SK-N-SH (cell line): Measurements from ENCODE around the gene SLC7A8. TPM values are rescaled to one million over a fixed set of nuclear protein-coding genes. Genes with fewer than 3 reads are reported as not detected.

Experiments used
- CTCF ChIA-PET: fragments of 300-600, 350-600 bp; formaldehyde crosslinking; extraction: SDS; loops from one replicate; lab custom pipeline; 2021; lab: Yijun Ruan, JAX
- POLR2A ChIA-PET: fragments of 350-600 bp; sonication (Branson Sonifier 250); formaldehyde crosslinking; extraction: SDS; loops from one replicate; lab custom pipeline; 2020; ENCODE audit warnings: antibody characterized with exemption, inconsistent platforms; lab: Yijun Ruan, JAX
- DNase-seq: peaks from one replicate; pipeline ENCODE4 v3.0.0; 2012
- H2AFZ ChIP-seq: fragments of 200-600 bp; sonication (generic); 2 replicates; pipeline ENCODE4 v1.8.1; 2016; ENCODE audit warnings: antibody characterized with exemption, mild to moderate bottlenecking, low read depth
- H3F3A ChIP-seq: fragments of 200-600 bp; sonication (generic); replicated peaks from 2 replicates; pipeline ENCODE3; 2016; ENCODE audit warnings: antibody characterized with exemption, mild to moderate bottlenecking; ENCODE audit not compliant: insufficient read depth
- H3K27ac ChIP-seq, 2 experiments: fragments of 200-500 bp in 1 of 2; fragments of 200-600 bp in 1 of 2; sonication (Bioruptor generic) in 1 of 2; sonication (generic), shearing (Covaris generic) in 1 of 2; 2 replicates each; pipeline versions ENCODE4 v1.5.1 to v1.6.1; 2014 to 2016; ENCODE audit warnings: low read depth in 2 of 2, inconsistent platforms in 1 of 2, low read length in 1 of 2, mild to moderate bottlenecking in 1 of 2, mixed read lengths in 1 of 2
- H3K27me3 ChIP-seq: fragments of 200-600 bp; sonication (generic), shearing (Covaris generic); 2 replicates; pipeline ENCODE4 v1.6.1; 2016; ENCODE audit warnings: mixed run types; ENCODE audit not compliant: insufficient read depth
- H3K36me3 ChIP-seq, 2 experiments: fragments of 200-500 bp in 1 of 2; fragments of 200-600 bp in 1 of 2; sonication (Bioruptor generic) in 1 of 2; sonication (generic) in 1 of 2; replicated peaks in 1 of 2; 2 replicates each; pipeline versions ENCODE3 to v1.5.1; 2014 to 2016; ENCODE audit warnings: low read length in 1 of 2, mild to moderate bottlenecking in 1 of 2; ENCODE audit not compliant: insufficient read depth in 2 of 2, control insufficient read depth in 1 of 2
- H3K4me1 ChIP-seq, 2 experiments: fragments of 200-500 bp in 1 of 2; fragments of 200-600 bp in 1 of 2; sonication (Bioruptor generic) in 1 of 2; sonication (generic), shearing (Covaris generic) in 1 of 2; 2 replicates each; pipeline versions ENCODE4 v1.5.1 to v1.6.1; 2014 to 2016; ENCODE audit warnings: low read depth in 1 of 2, low read length in 1 of 2, mixed run types in 1 of 2; ENCODE audit not compliant: insufficient read depth in 2 of 2, control insufficient read depth in 1 of 2
- H3K4me2 ChIP-seq: fragments of 200-600 bp; sonication (generic), shearing (Covaris generic); 2 replicates; pipeline ENCODE4 v1.6.1; 2017; ENCODE audit warnings: mixed run types
- H3K4me3 ChIP-seq, 2 experiments: fragments of 200-500 bp in 1 of 2; fragments of 200-600 bp in 1 of 2; sonication (Bioruptor generic) in 1 of 2; sonication (generic), shearing (Covaris generic) in 1 of 2; 2 replicates each; pipeline versions ENCODE4 v1.5.1 to v1.8.1; 2014 to 2016; ENCODE audit warnings: low read depth in 2 of 2, inconsistent platforms in 1 of 2, low read length in 1 of 2, mild to moderate bottlenecking in 1 of 2, mixed read lengths in 1 of 2, moderate library complexity in 1 of 2
- H3K79me2 ChIP-seq: fragments of 200-600 bp; sonication (generic); 2 replicates; pipeline ENCODE4 v1.8.1; 2017; ENCODE audit warnings: mild to moderate bottlenecking; ENCODE audit not compliant: insufficient read depth
- H3K9ac ChIP-seq: fragments of 200-600 bp; sonication (generic); 2 replicates; pipeline ENCODE4 v1.6.1; 2017; ENCODE audit warnings: mixed run types
- H3K9me2 ChIP-seq: fragments of 200-600 bp; sonication (generic); 2 replicates; pipeline ENCODE4 v1.6.1; 2017; ENCODE audit warnings: mixed run types
- H3K9me3 ChIP-seq: fragments of 200-600 bp; sonication (generic); 2 replicates; pipeline ENCODE4 v1.6.1; 2017; ENCODE audit warnings: mixed run types, mild to moderate bottlenecking, moderate library complexity
- H4K20me1 ChIP-seq: fragments of 200-600 bp; sonication (generic); 2 replicates; pipeline ENCODE4 v1.6.1; 2017; ENCODE audit warnings: mild to moderate bottlenecking, mixed run types; ENCODE audit not compliant: insufficient read depth
- ELF1 ChIP-seq: IDR thresholded peaks from 2 replicates; pipeline ENCODE4 v1.4.0; 2012
- FOSL2 ChIP-seq: IDR thresholded peaks from 2 replicates; pipeline ENCODE4 v1.4.0; 2012; ENCODE audit warnings: low read depth, mild to moderate bottlenecking, moderate library complexity, borderline replicate concordance
- GABPA ChIP-seq: IDR thresholded peaks from 2 replicates; pipeline ENCODE4 v1.4.0; 2012; ENCODE audit warnings: low read depth, mild to moderate bottlenecking
- GATA2 ChIP-seq: sonication (generic); formaldehyde crosslinking; IDR thresholded peaks from 2 replicates; pipeline ENCODE4 v1.5.0; 2020; ENCODE audit warnings: mild to moderate bottlenecking, missing genetic modification reagents
- MEF2A ChIP-seq: IDR thresholded peaks from 2 replicates; pipeline ENCODE4 v1.4.0; 2012; ENCODE audit warnings: low read depth, borderline replicate concordance
- NFIC ChIP-seq: IDR thresholded peaks from 2 replicates; pipeline ENCODE4 v1.4.0; 2012; ENCODE audit warnings: borderline replicate concordance
- POLR2AphosphoS5 ChIP-seq: IDR thresholded peaks from 2 replicates; pipeline ENCODE4 v1.6.1; 2012; ENCODE audit warnings: low read depth, low read length
- RAD21 ChIP-seq: IDR thresholded peaks from 2 replicates; pipeline ENCODE4 v1.6.1; 2012; ENCODE audit warnings: mild to moderate bottlenecking, low read length
- RFX5 ChIP-seq: IDR thresholded peaks from 2 replicates; pipeline ENCODE4 v1.6.1; 2012; ENCODE audit warnings: mild to moderate bottlenecking, improper control_type of control experiment, low read length
- SIN3A ChIP-seq: IDR thresholded peaks from 2 replicates; pipeline ENCODE4 v1.6.1; 2012; ENCODE audit warnings: low read depth, mild to moderate bottlenecking, low read length, moderate library complexity, borderline replicate concordance
- TCF12 ChIP-seq: IDR thresholded peaks from 2 replicates; pipeline ENCODE4 v1.4.0; 2012
- WGBS: methylation state at CpG from one replicate; pipeline ENCODE4 v1.1.6; 2017; ENCODE audit warnings: low lambda C conversion rate; 5-methylcytosine and 5-hydroxymethylcytosine counted together
- polyA plus RNA-seq, 3 experiments: library from polyadenylated mRNA; depleted of rRNA; stranded (reverse); fragments of >200 nt; gene quantifications; 2 replicates each; pipeline ENCODE4 v1.2.3, GENCODE V29; 2012
- TF ChIP-seq, protein P1 (sequence below): IDR thresholded peaks from 2 replicates; pipeline ENCODE4; 2012
- TF ChIP-seq, protein P2 (sequence below): IDR thresholded peaks from 2 replicates; pipeline ENCODE4 v1.6.1; 2012; ENCODE audit warnings: mild to moderate bottlenecking, low read depth, low read length, moderate library complexity
- TF ChIP-seq, protein P3 (sequence below): fragments of 150-350 bp; IDR thresholded peaks from 2 replicates; pipeline ENCODE4 v1.6.1; 2017; ENCODE audit warnings: antibody characterized with exemption, low read length, low read depth, borderline replicate concordance
- TF ChIP-seq, protein P4 (sequence below): IDR thresholded peaks from 2 replicates; pipeline ENCODE4 v1.4.0; 2012; ENCODE audit warnings: low read depth, borderline replicate concordance

SLC7A8 gene
- polyA plus RNA-seq, 1 of the 3 experiments (the other 2 are of a cell fraction) = 1.4 TPM

DNA sequence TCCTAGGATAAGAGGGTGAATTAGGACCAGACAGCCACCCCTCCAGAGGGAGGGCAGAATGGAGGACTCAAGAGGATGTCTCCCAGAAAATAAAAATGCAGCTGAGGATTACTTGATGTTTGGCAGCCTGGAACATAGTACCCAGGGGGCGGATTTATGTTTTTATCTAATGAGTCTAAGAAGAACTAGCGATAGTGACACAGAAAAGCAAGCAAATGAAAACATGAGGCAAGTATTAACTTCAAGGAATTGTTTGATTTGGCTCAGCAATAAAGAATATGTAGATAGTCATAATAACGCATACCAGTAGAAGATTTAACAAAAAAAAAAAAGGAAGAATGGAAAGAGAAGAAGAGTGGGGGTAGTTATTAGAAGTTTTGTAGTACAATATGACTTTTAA is 10.0 kb upstream of the SLC7A8 start:
- Histone ChIP-seq H4K20me1 (no peaks in the 10 kb centered on the region), H3K4me1 (no peaks in the 10 kb centered on the region), H3K79me2 (no peaks in the 10 kb centered on the region), H3F3A (no peaks in the 10 kb centered on the region), H3K4me3 (no peak overlapping the region), H3K9me3 (no peaks in the 10 kb centered on the region), H3K9ac (no peak overlapping the region), H2AFZ (no peak overlapping the region), H3K27me3 (peaks cover 45% of the 10 kb centered on the region; the same call in 1 of the 2 replicates), H3K36me3 (no peaks in the 10 kb centered on the region), H3K9me2 (no peaks in the 10 kb centered on the region), H3K27ac (no peak overlapping the region), H3K4me2 (no peak overlapping the region)
- CTCF ChIA-PET = interaction anchor here (1.7 kb wide), 1 partner anchor 73 kb away, joined by 10 read pairs; no protein-coding TSS in a partner anchor
- DNase-seq = no peak
- TF ChIP-seq FOSL2 (no peak), GATA2 (CRISPR knock-in tag) (no peak), POLR2AphosphoS5 (no peak), RFX5 (no peak), GABPA (no peak), SIN3A (no peak), TCF12 (no peak), MEF2A (no peak), NFIC (no peak), RAD21 (no peak), ELF1 (no peak)
- TF ChIP-seq, protein P1, sequence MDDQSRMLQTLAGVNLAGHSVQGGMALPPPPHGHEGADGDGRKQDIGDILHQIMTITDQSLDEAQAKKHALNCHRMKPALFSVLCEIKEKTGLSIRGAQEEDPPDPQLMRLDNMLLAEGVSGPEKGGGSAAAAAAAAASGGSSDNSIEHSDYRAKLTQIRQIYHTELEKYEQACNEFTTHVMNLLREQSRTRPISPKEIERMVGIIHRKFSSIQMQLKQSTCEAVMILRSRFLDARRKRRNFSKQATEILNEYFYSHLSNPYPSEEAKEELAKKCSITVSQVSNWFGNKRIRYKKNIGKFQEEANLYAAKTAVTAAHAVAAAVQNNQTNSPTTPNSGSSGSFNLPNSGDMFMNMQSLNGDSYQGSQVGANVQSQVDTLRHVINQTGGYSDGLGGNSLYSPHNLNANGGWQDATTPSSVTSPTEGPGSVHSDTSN = no peak
- TF ChIP-seq, protein P2, sequence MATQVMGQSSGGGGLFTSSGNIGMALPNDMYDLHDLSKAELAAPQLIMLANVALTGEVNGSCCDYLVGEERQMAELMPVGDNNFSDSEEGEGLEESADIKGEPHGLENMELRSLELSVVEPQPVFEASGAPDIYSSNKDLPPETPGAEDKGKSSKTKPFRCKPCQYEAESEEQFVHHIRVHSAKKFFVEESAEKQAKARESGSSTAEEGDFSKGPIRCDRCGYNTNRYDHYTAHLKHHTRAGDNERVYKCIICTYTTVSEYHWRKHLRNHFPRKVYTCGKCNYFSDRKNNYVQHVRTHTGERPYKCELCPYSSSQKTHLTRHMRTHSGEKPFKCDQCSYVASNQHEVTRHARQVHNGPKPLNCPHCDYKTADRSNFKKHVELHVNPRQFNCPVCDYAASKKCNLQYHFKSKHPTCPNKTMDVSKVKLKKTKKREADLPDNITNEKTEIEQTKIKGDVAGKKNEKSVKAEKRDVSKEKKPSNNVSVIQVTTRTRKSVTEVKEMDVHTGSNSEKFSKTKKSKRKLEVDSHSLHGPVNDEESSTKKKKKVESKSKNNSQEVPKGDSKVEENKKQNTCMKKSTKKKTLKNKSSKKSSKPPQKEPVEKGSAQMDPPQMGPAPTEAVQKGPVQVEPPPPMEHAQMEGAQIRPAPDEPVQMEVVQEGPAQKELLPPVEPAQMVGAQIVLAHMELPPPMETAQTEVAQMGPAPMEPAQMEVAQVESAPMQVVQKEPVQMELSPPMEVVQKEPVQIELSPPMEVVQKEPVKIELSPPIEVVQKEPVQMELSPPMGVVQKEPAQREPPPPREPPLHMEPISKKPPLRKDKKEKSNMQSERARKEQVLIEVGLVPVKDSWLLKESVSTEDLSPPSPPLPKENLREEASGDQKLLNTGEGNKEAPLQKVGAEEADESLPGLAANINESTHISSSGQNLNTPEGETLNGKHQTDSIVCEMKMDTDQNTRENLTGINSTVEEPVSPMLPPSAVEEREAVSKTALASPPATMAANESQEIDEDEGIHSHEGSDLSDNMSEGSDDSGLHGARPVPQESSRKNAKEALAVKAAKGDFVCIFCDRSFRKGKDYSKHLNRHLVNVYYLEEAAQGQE = no peak
- TF ChIP-seq, protein P3, sequence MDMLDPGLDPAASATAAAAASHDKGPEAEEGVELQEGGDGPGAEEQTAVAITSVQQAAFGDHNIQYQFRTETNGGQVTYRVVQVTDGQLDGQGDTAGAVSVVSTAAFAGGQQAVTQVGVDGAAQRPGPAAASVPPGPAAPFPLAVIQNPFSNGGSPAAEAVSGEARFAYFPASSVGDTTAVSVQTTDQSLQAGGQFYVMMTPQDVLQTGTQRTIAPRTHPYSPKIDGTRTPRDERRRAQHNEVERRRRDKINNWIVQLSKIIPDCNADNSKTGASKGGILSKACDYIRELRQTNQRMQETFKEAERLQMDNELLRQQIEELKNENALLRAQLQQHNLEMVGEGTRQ = no peak
- TF ChIP-seq, protein P4, sequence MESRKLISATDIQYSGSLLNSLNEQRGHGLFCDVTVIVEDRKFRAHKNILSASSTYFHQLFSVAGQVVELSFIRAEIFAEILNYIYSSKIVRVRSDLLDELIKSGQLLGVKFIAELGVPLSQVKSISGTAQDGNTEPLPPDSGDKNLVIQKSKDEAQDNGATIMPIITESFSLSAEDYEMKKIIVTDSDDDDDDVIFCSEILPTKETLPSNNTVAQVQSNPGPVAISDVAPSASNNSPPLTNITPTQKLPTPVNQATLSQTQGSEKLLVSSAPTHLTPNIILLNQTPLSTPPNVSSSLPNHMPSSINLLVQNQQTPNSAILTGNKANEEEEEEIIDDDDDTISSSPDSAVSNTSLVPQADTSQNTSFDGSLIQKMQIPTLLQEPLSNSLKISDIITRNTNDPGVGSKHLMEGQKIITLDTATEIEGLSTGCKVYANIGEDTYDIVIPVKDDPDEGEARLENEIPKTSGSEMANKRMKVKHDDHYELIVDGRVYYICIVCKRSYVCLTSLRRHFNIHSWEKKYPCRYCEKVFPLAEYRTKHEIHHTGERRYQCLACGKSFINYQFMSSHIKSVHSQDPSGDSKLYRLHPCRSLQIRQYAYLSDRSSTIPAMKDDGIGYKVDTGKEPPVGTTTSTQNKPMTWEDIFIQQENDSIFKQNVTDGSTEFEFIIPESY = no peak
- POLR2A ChIA-PET = no interaction called here
- WGBS = 5% methylated on average over 3 of the region's 3 CpGs
